IMR-90 (cell line): ENCODE data around the gene SRRM4.

Experiments used
- BHLHE40 ChIP-seq: fragments of 150-350 bp; IDR thresholded peaks from 2 replicates; pipeline ENCODE4 v1.6.1; 2016; ENCODE audit warnings: mild to moderate bottlenecking, low read depth, low read length
- CEBPB ChIP-seq: IDR thresholded peaks from 2 replicates; pipeline ENCODE4 v1.6.1; 2012; ENCODE audit warnings: low read depth, low read length, improper control_type of control experiment
- CHD1 ChIP-seq: IDR thresholded peaks from 2 replicates; pipeline ENCODE4 v1.6.1; 2012; ENCODE audit warnings: low read depth, low read length, improper control_type of control experiment
- CTCF ChIP-seq: conservative IDR thresholded peaks from 2 replicates; pipeline ENCODE4 v1.5.1; 2012; ENCODE audit warnings: mild to moderate bottlenecking, low read depth, low read length, improper control_type of control experiment
- MAFK ChIP-seq: IDR thresholded peaks from 2 replicates; pipeline ENCODE4 v1.6.1; 2012; ENCODE audit warnings: low read depth, low read length, improper control_type of control experiment
- POLR2A ChIP-seq: IDR thresholded peaks from 2 replicates; pipeline ENCODE4 v1.6.1; 2012; ENCODE audit warnings: mild to moderate bottlenecking, low read depth, low read length
- RCOR1 ChIP-seq: IDR thresholded peaks from 2 replicates; pipeline ENCODE4 v1.6.1; 2012; ENCODE audit warnings: mild to moderate bottlenecking, low read length, improper control_type of control experiment; ENCODE audit not compliant: insufficient replicate concordance
- RFX5 ChIP-seq: IDR thresholded peaks from 2 replicates; pipeline ENCODE4 v1.8.0; 2012; ENCODE audit warnings: low read depth, mild to moderate bottlenecking, low read length, moderate library complexity

GRCh38 chr12:119139448-119139847 is 158.1 kb downstream of the SRRM4 start:
- TF ChIP-seq RCOR1 (no peak), CTCF (no peak), CHD1 (no peak), POLR2A (no peak), CEBPB (no peak), MAFK (no peak), RFX5 (no peak), BHLHE40 (no peak)
